GM23338 (cell line): ENCODE data around the gene SH3RF3.

ENCODE experiments used
- CREB1 ChIP-seq: fragments of 250-450 bp; sonication (Bioruptor Pico); IDR thresholded peaks from 2 replicates; pipeline ENCODE4 v1.5.0; 2020; ENCODE audit warnings: low read depth, mild to moderate bottlenecking, moderate library complexity
- ETS1 ChIP-seq: IDR thresholded peaks from 2 replicates; pipeline ENCODE4 v1.6.1; 2016; ENCODE audit warnings: antibody characterized with exemption
- EZH2 ChIP-seq: fragments of 200-600 bp; sonication (generic); IDR thresholded peaks from one replicate; pipeline ENCODE4 v1.8.0; 2017; ENCODE audit warnings: antibody characterized with exemption, mild to moderate bottlenecking, low read depth; ENCODE audit not compliant: unreplicated experiment
- EZH2phosphoT487 ChIP-seq: fragments of 200-600 bp; sonication (generic); IDR thresholded peaks from one replicate; pipeline ENCODE4 v1.8.1; 2018; ENCODE audit warnings: antibody characterized with exemption; ENCODE audit not compliant: unreplicated experiment
- JUNB ChIP-seq: IDR thresholded peaks from one replicate; pipeline ENCODE4 v1.6.1; 2016; ENCODE audit warnings: antibody characterized with exemption; ENCODE audit not compliant: unreplicated experiment
- POLR2AphosphoS5 ChIP-seq: IDR thresholded peaks from 2 replicates; pipeline ENCODE4 v1.6.1; 2016; ENCODE audit warnings: antibody characterized with exemption, low read depth
- REST ChIP-seq: IDR thresholded peaks from one replicate; pipeline ENCODE4 v1.6.1; 2018; ENCODE audit warnings: antibody characterized with exemption; ENCODE audit not compliant: unreplicated experiment
- ZNF114 ChIP-seq: fragments of 250-450 bp; sonication (Bioruptor Pico); IDR thresholded peaks from 2 replicates; pipeline ENCODE4 v1.5.0; 2020; ENCODE audit warnings: mild to moderate bottlenecking, moderate library complexity
- TF ChIP-seq, protein P1 (sequence below), 2 experiments: fragments of 200-600 bp in 1 of 2; sonication (generic) in 1 of 2; conservative IDR thresholded peaks; 2 replicates each; pipeline versions ENCODE4 v1.5.1 to v1.6.1; 2016 to 2017; ENCODE audit warnings: antibody characterized with exemption in 2 of 2, low read depth in 2 of 2, mild to moderate bottlenecking in 2 of 2, moderate library complexity in 1 of 2
- TF ChIP-seq, protein P2 (sequence below): fragments of 250-450 bp; sonication (Bioruptor Pico); IDR thresholded peaks from 2 replicates; pipeline ENCODE4 v1.5.0; 2020; ENCODE audit warnings: mild to moderate bottlenecking, moderate library complexity

DNA sequence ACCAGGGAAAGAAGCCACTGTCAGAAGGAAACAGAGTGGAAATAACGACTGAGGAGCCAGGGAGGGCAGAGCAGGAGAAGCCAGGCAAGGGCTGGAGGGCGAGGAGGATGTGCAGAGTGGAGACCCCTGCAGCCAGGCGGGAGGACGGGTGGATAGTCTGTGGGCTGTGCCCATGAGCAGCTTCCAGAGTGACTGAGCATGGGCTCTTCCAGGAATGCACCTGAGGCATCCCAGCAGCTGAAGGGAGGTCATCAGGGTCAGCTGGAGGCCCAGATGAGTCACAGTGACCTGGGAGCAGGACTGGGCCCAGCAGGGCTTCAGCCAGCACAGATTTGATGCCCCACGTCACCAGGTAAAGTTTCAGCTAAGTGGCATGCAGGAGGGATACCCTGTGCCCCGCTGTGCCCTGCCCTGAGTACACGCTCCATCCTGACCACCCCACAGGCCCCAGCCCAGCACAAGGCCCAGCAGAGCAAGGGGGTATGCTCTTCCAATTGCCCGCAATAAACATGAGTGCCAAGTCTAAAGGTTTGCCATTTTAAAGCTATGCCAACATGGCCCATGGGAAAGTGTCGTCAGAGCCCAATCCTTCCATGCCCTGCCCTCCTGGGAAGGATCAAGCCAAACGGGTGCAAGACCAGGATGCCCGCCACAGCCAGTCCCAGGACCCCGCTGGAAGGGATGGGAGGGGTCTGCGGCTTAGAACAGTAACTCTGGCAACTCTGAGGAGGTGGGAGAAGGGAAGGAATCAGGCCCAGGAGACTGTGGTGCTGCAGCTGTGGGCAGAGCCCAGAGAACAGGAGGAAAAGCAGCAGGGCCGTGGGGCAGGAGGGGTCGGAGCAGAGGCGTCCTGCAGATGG, 399.1 kb downstream of the SH3RF3 start:
- TF ChIP-seq POLR2AphosphoS5 = no peak
- no peak for TF ChIP-seq EZH2phosphoT487
- TF ChIP-seq, protein P1, sequence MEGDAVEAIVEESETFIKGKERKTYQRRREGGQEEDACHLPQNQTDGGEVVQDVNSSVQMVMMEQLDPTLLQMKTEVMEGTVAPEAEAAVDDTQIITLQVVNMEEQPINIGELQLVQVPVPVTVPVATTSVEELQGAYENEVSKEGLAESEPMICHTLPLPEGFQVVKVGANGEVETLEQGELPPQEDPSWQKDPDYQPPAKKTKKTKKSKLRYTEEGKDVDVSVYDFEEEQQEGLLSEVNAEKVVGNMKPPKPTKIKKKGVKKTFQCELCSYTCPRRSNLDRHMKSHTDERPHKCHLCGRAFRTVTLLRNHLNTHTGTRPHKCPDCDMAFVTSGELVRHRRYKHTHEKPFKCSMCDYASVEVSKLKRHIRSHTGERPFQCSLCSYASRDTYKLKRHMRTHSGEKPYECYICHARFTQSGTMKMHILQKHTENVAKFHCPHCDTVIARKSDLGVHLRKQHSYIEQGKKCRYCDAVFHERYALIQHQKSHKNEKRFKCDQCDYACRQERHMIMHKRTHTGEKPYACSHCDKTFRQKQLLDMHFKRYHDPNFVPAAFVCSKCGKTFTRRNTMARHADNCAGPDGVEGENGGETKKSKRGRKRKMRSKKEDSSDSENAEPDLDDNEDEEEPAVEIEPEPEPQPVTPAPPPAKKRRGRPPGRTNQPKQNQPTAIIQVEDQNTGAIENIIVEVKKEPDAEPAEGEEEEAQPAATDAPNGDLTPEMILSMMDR (conservative IDR thresholded peaks at IDR 0.05; ENCODE audit: low read depth in 2 of 2) = no peak
- TF ChIP-seq CREB1 (CRISPR knock-in tag) = no peak
- no peak for TF ChIP-seq EZH2
- TF ChIP-seq REST = no peak
- no peak for TF ChIP-seq ZNF114 (CRISPR knock-in tag)
- no peak for TF ChIP-seq ETS1
- TF ChIP-seq JUNB = no peak
- TF ChIP-seq, protein P2, sequence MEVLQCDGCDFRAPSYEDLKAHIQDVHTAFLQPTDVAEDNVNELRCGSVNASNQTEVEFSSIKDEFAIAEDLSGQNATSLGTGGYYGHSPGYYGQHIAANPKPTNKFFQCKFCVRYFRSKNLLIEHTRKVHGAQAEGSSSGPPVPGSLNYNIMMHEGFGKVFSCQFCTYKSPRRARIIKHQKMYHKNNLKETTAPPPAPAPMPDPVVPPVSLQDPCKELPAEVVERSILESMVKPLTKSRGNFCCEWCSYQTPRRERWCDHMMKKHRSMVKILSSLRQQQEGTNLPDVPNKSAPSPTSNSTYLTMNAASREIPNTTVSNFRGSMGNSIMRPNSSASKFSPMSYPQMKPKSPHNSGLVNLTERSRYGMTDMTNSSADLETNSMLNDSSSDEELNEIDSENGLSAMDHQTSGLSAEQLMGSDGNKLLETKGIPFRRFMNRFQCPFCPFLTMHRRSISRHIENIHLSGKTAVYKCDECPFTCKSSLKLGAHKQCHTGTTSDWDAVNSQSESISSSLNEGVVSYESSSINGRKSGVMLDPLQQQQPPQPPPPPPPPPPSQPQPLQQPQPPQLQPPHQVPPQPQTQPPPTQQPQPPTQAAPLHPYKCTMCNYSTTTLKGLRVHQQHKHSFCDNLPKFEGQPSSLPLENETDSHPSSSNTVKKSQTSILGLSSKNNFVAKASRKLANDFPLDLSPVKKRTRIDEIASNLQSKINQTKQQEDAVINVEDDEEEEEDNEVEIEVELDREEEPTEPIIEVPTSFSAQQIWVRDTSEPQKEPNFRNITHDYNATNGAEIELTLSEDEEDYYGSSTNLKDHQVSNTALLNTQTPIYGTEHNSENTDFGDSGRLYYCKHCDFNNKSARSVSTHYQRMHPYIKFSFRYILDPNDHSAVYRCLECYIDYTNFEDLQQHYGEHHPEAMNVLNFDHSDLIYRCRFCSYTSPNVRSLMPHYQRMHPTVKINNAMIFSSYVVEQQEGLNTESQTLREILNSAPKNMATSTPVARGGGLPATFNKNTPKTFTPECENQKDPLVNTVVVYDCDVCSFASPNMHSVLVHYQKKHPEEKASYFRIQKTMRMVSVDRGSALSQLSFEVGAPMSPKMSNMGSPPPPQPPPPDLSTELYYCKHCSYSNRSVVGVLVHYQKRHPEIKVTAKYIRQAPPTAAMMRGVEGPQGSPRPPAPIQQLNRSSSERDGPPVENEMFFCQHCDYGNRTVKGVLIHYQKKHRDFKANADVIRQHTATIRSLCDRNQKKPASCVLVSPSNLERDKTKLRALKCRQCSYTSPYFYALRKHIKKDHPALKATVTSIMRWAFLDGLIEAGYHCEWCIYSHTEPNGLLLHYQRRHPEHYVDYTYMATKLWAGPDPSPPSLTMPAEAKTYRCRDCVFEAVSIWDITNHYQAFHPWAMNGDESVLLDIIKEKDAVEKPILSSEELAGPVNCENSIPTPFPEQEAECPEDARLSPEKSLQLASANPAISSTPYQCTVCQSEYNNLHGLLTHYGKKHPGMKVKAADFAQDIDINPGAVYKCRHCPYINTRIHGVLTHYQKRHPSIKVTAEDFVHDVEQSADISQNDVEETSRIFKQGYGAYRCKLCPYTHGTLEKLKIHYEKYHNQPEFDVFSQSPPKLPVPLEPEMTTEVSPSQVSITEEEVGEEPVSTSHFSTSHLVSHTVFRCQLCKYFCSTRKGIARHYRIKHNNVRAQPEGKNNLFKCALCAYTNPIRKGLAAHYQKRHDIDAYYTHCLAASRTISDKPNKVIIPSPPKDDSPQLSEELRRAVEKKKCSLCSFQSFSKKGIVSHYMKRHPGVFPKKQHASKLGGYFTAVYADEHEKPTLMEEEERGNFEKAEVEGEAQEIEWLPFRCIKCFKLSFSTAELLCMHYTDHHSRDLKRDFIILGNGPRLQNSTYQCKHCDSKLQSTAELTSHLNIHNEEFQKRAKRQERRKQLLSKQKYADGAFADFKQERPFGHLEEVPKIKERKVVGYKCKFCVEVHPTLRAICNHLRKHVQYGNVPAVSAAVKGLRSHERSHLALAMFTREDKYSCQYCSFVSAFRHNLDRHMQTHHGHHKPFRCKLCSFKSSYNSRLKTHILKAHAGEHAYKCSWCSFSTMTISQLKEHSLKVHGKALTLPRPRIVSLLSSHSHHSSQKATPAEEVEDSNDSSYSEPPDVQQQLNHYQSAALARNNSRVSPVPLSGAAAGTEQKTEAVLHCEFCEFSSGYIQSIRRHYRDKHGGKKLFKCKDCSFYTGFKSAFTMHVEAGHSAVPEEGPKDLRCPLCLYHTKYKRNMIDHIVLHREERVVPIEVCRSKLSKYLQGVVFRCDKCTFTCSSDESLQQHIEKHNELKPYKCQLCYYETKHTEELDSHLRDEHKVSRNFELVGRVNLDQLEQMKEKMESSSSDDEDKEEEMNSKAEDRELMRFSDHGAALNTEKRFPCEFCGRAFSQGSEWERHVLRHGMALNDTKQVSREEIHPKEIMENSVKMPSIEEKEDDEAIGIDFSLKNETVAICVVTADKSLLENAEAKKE (CRISPR knock-in tag) = no peak
